Natural killer cell (primary cell): ENCODE results near the gene QSOX1. TPM values are rescaled to one million over a fixed set of nuclear protein-coding genes. Genes with fewer than 3 reads are reported as not detected.

Experiments
- ATAC-seq, 3 donors: fragments of 150-1000 bp in 2 of 3; fragments of 200-7000 bp in 1 of 3; cut with Tn5 transposase; 1 replicate in 1 of 3; 2 replicates in 2 of 3; pipeline ENCODE4 v1.10.0; 2021; ENCODE audit warnings: mild to moderate bottlenecking in 2 of 3, moderate library complexity in 2 of 3
- DNase-seq, 2 donors: peaks; one replicate each; pipeline versions ENCODE4 v3.0.0 to v3.0.0-alpha.2; 2013 to 2021; ENCODE audit warnings: mixed read lengths in 1 of 2
- H3K27ac ChIP-seq: one replicate; pipeline ENCODE4 v1.5.1; 2013; ENCODE audit warnings: mild to moderate bottlenecking, low read length
- H3K27me3 ChIP-seq: one replicate; pipeline ENCODE4 v1.6.1; 2013; ENCODE audit warnings: low read length; ENCODE audit not compliant: control insufficient read depth, insufficient read depth
- H3K36me3 ChIP-seq: one replicate; pipeline ENCODE4 v1.6.1; 2013; ENCODE audit warnings: low read length; ENCODE audit not compliant: control insufficient read depth, insufficient read depth
- H3K4me1 ChIP-seq: one replicate; pipeline ENCODE4 v1.6.1; 2013; ENCODE audit warnings: low read length; ENCODE audit not compliant: control insufficient read depth, insufficient read depth
- H3K4me3 ChIP-seq: one replicate; pipeline ENCODE4 v1.5.1; 2013; ENCODE audit warnings: low read length
- H3K9me3 ChIP-seq: one replicate; pipeline ENCODE4 v1.6.1; 2013; ENCODE audit warnings: low read length; ENCODE audit not compliant: control insufficient read depth, insufficient read depth
- H3K27ac Mint-ChIP-seq, 2 donors: one replicate each; pipeline ENCODE4 v1.8.0; 2022; ENCODE audit warnings: mild to moderate bottlenecking in 2 of 2, mixed read lengths in 2 of 2, moderate library complexity in 1 of 2
- H3K27me3 Mint-ChIP-seq, 2 donors: one replicate each; pipeline ENCODE4 v1.8.0; 2022; ENCODE audit warnings: low read depth in 2 of 2, mixed read lengths in 2 of 2
- H3K36me3 Mint-ChIP-seq: one replicate; pipeline ENCODE4 v1.8.0; 2022; ENCODE audit warnings: mixed read lengths
- H3K4me1 Mint-ChIP-seq, 2 donors: one replicate each; pipeline ENCODE4 v1.8.0; 2022; ENCODE audit warnings: mixed read lengths in 2 of 2
- H3K4me3 Mint-ChIP-seq: one replicate; pipeline ENCODE4 v1.8.0; 2022; ENCODE audit warnings: mild to moderate bottlenecking, moderate library complexity, mixed read lengths
- H3K9me3 Mint-ChIP-seq, 2 donors: one replicate each; pipeline ENCODE4 v1.8.0; 2022; ENCODE audit warnings: mixed read lengths in 2 of 2
- CTCF ChIP-seq: fragments of 200-600 bp; IDR thresholded peaks from one replicate; pipeline ENCODE4 v1.8.0; 2022; ENCODE audit warnings: antibody characterized with exemption
- WGBS: methylation state at CpG from one replicate; pipeline ENCODE4 v1.1.7; 2013; ENCODE audit warnings: missing lambda C conversion rate; ENCODE audit not compliant: insufficient coverage; 5-methylcytosine and 5-hydroxymethylcytosine counted together
- intact Hi-C: fragments of 100-400 bp; cut with micrococcal nuclease; formaldehyde crosslinking; loops from one replicate; pipeline ENCODE4 v1.14.2; 2022
- total RNA-seq, 4 donors: library from RNA; stranded (reverse); fragments of 120-200 nt in 1 of 4; gene quantifications; one replicate each; pipeline versions ENCODE4 v1.2.3 to v1.2.4, GENCODE V29; 2013 to 2022

QSOX1 gene
- total RNA-seq, 3 donors from 2014 or later (not counting 1 experiment from before 2014, with no cell fraction given) = 31.0 to 42.7 (median 38.2) TPM

- no peaks in the 10 kb centered on the region for H3K27me3 ChIP-seq
- no peak for ATAC-seq
- no peaks in the 10 kb centered on the region for H3K36me3 ChIP-seq
- H3K4me3 ChIP-seq = no peak overlapping the region
- no peaks in the 10 kb centered on the region for H3K4me1 ChIP-seq
- H3K27ac Mint-ChIP-seq = no peak overlapping the region
- 80% methylated on average over 6 of the region's 6 CpGs for WGBS
- H3K9me3 Mint-ChIP-seq = no peaks in the 10 kb centered on the region
- H3K27ac ChIP-seq = no peak overlapping the region
- intact Hi-C loops = no loop called here
- no peak for TF ChIP-seq CTCF
- peaks cover 0 to 4% of the 10 kb centered on the region in 2 donors for H3K27me3 Mint-ChIP-seq
- DNase-seq = no peak
- H3K36me3 Mint-ChIP-seq = no peaks in the 10 kb centered on the region
- peaks cover 0 to 4% of the 10 kb centered on the region in 2 donors for H3K4me1 Mint-ChIP-seq
- H3K4me3 Mint-ChIP-seq = no peak overlapping the region
- H3K9me3 ChIP-seq = no peaks in the 10 kb centered on the region
Measured at GRCh38 chr1:180204231-180204630, 49.6 kb downstream of the QSOX1 start.

GRCh38 chr1:180206581-180206980, 51.9 kb downstream of the QSOX1 start:
- intact Hi-C loops = no loop called here

GRCh38 chr1:180208264-180208663, 53.6 kb downstream of the QSOX1 start:
- no peak overlapping the region for H3K4me3 Mint-ChIP-seq
- no peak for ATAC-seq
- peaks cover under 1% of the 10 kb centered on the region for H3K4me1 ChIP-seq
- no peak overlapping the region for H3K27ac Mint-ChIP-seq
- H3K27me3 ChIP-seq = no peaks in the 10 kb centered on the region
- no peaks in the 10 kb centered on the region for H3K36me3 Mint-ChIP-seq
- H3K4me3 ChIP-seq = no peak overlapping the region
- intact Hi-C loops = no loop called here
- no peaks in the 10 kb centered on the region for H3K9me3 ChIP-seq
- H3K36me3 ChIP-seq = no peaks in the 10 kb centered on the region
- 48% methylated on average over 4 of the region's 4 CpGs for WGBS
- no peak for DNase-seq
- no peaks in the 10 kb centered on the region for H3K9me3 Mint-ChIP-seq
- no peak for TF ChIP-seq CTCF
- no peak overlapping the region for H3K27ac ChIP-seq
- peaks cover 7 to 14% of the 10 kb centered on the region in 2 donors for H3K27me3 Mint-ChIP-seq
- peaks cover 3 to 7% of the 10 kb centered on the region in 2 donors for H3K4me1 Mint-ChIP-seq

More at GRCh38 chr1:180206581-180206980, 51.9 kb downstream of the QSOX1 start:
- H3K27me3 ChIP-seq = no peaks in the 10 kb centered on the region
- H3K36me3 ChIP-seq = no peaks in the 10 kb centered on the region
- Mint-ChIP-seq H3K4me3 (no peak overlapping the region), H3K27ac (no peak overlapping the region), H3K9me3 (no peaks in the 10 kb centered on the region), H3K36me3 (no peaks in the 10 kb centered on the region), H3K27me3 (peaks cover under 1 to 10% of the 10 kb centered on the region in 2 donors), H3K4me1 (peaks cover 0 to 4% of the 10 kb centered on the region in 2 donors)
- no peak overlapping the region for H3K4me3 ChIP-seq
- H3K4me1 ChIP-seq = no peaks in the 10 kb centered on the region
- WGBS = 95% methylated on average over 3 of the region's 3 CpGs
- no peak overlapping the region for H3K27ac ChIP-seq
- no peak for ATAC-seq
- DNase-seq = no peak
- TF ChIP-seq CTCF = no peak
- H3K9me3 ChIP-seq = no peaks in the 10 kb centered on the region

GRCh38 chr1:180210008-180210620, 55.4 kb downstream of the QSOX1 start:
- peaks cover 7 to 14% of the 10 kb centered on the region in 2 donors for H3K27me3 Mint-ChIP-seq
- no peak overlapping the region for H3K27ac ChIP-seq
- ATAC-seq = no peak
- H3K27ac Mint-ChIP-seq = no peak overlapping the region
- DNase-seq = no peak
- no peaks in the 10 kb centered on the region for H3K36me3 Mint-ChIP-seq
- H3K36me3 ChIP-seq = no peaks in the 10 kb centered on the region
- peaks cover 7% of the 10 kb centered on the region for H3K4me1 ChIP-seq
- no peak overlapping the region for H3K4me3 ChIP-seq
- H3K4me3 Mint-ChIP-seq = no peak overlapping the region
- TF ChIP-seq CTCF = no peak
- H3K9me3 Mint-ChIP-seq = no peaks in the 10 kb centered on the region
- 91% methylated on average over 4 of the region's 4 CpGs for WGBS
- intact Hi-C loops = no loop called here
- H3K9me3 ChIP-seq = no peaks in the 10 kb centered on the region
- no peaks in the 10 kb centered on the region for H3K27me3 ChIP-seq
- peaks cover 10% of the 10 kb centered on the region in 2 donors for H3K4me1 Mint-ChIP-seq
